ENCODE results near the gene MAP2.

GRCh38 chr2:209388446-209389037 is 35.3 kb upstream of the MAP2 start:
- no peak for TF ChIP-seq ZNF121 (CRISPR knock-in tag; IDR thresholded peaks at IDR 0.05)
- no peak for TF ChIP-seq TCF7 (IDR thresholded peaks at IDR 0.05; ENCODE audit: low read depth)
- no peak for TF ChIP-seq ETV6 (CRISPR knock-in tag; conservative IDR thresholded peaks at IDR 0.05)
- TF ChIP-seq, protein P1, sequence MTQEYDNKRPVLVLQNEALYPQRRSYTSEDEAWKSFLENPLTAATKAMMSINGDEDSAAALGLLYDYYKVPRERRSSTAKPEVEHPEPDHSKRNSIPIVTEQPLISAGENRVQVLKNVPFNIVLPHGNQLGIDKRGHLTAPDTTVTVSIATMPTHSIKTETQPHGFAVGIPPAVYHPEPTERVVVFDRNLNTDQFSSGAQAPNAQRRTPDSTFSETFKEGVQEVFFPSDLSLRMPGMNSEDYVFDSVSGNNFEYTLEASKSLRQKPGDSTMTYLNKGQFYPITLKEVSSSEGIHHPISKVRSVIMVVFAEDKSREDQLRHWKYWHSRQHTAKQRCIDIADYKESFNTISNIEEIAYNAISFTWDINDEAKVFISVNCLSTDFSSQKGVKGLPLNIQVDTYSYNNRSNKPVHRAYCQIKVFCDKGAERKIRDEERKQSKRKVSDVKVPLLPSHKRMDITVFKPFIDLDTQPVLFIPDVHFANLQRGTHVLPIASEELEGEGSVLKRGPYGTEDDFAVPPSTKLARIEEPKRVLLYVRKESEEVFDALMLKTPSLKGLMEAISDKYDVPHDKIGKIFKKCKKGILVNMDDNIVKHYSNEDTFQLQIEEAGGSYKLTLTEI (CRISPR knock-in tag; conservative IDR thresholded peaks at IDR 0.05): no peak
- TF ChIP-seq ZFAT (CRISPR knock-in tag; conservative IDR thresholded peaks at IDR 0.05): no peak
- TF ChIP-seq RFX5 (IDR thresholded peaks at IDR 0.05; ENCODE audit: low read depth, low read length): no peak
- TF ChIP-seq ZNF746 (CRISPR knock-in tag; IDR thresholded peaks at IDR 0.05): no peak
- no peak for TF ChIP-seq ATF1 (CRISPR knock-in tag; IDR thresholded peaks at IDR 0.05)
- no peak for TF ChIP-seq PAWR (CRISPR knock-in tag; IDR thresholded peaks at IDR 0.05; ENCODE audit: borderline replicate concordance)
- TF ChIP-seq ZNF737 (CRISPR knock-in tag; IDR thresholded peaks at IDR 0.05; ENCODE audit: borderline replicate concordance): no peak

Data from HepG2 (cell line).